A549 (cell line): Measurements from ENCODE around the gene MORN1.

Source experiments
- FOSL2 ChIP-seq, 2 experiments: fragments of 450-650 bp in 1 of 2; fragments of >200 bp in 1 of 2; sonication (Bioruptor Twin) in 1 of 2; formaldehyde crosslinking; IDR thresholded peaks; 2 replicates each; pipeline versions ENCODE4 v1.5.0 to v1.6.1; 2016 to 2020; ENCODE audit warnings: mild to moderate bottlenecking in 1 of 2, moderate library complexity in 1 of 2
- JUN ChIP-seq, 2 experiments: fragments of >200 bp; sonication (Bioruptor Twin); formaldehyde crosslinking; IDR thresholded peaks; 2 replicates in 1 of 2; 3 replicates in 1 of 2; pipeline ENCODE4 v1.6.1; 2016 to 2017
- MAFK ChIP-seq: fragments of 450-650 bp; IDR thresholded peaks from 2 replicates; pipeline ENCODE4 v1.6.1; 2014; ENCODE audit not compliant: partially characterized antibody
- POLR2A ChIP-seq: IDR thresholded peaks from 2 replicates; pipeline ENCODE4 v1.6.1; 2012; ENCODE audit warnings: mild to moderate bottlenecking, low read length
- RAD21 ChIP-seq, 2 experiments: fragments of >200 bp in 1 of 2; sonication (Bioruptor Twin) in 1 of 2; formaldehyde crosslinking in 1 of 2; IDR thresholded peaks in 1 of 2; conservative IDR thresholded peaks in 1 of 2; 2 replicates in 1 of 2; 3 replicates in 1 of 2; pipeline ENCODE4 v1.6.1; 2012 to 2018; ENCODE audit warnings: inconsistent platforms in 1 of 2
- RCOR1 ChIP-seq: fragments of 150-350 bp; IDR thresholded peaks from 2 replicates; pipeline ENCODE4 v1.6.1; 2014; ENCODE audit warnings: antibody characterized with exemption, low read length, low read depth
- RFX5 ChIP-seq: fragments of 450-650 bp; IDR thresholded peaks from 2 replicates; pipeline ENCODE4 v1.7.1; 2014; ENCODE audit warnings: antibody characterized with exemption, mild to moderate bottlenecking, moderate library complexity
- ZNF302 ChIP-seq: fragments of 250-450 bp; sonication (Bioruptor Pico); IDR thresholded peaks from 2 replicates; pipeline ENCODE4 v1.9.0; 2021; ENCODE audit warnings: inconsistent platforms, mild to moderate bottlenecking, moderate library complexity
- TF ChIP-seq, protein P1 (sequence below): fragments of 200-600 bp; sonication (generic); IDR thresholded peaks from 2 replicates; pipeline ENCODE4 v1.6.1; 2016; ENCODE audit warnings: antibody characterized with exemption, mild to moderate bottlenecking, moderate library complexity
- TF ChIP-seq, protein P2 (sequence below): fragments of >200 bp; sonication (Bioruptor Twin); formaldehyde crosslinking; IDR thresholded peaks from 3 replicates; pipeline ENCODE4 v1.5.1; 2016

DNA sequence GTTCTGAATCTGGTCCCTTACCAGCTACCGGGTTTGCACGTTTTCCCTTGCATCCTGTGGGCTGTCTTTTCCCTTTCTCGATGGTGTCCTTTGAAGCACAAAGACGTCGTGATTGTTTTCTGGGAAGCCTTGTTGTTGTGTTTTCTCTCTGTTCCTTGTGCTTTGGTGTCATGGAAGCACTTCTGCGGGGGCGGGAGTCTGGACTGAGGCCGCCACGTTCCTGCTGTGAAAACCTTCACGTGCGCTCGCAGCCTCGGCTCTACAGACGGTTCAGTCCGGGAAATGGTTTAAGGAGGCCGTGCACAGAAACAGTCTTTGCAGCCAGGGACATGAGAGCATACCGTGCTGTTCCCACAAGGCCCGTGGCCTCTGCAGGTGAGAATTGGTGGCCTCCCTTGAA is 94.7 kb downstream of the MORN1 start:
- TF ChIP-seq POLR2A: no peak
- TF ChIP-seq, protein P1, sequence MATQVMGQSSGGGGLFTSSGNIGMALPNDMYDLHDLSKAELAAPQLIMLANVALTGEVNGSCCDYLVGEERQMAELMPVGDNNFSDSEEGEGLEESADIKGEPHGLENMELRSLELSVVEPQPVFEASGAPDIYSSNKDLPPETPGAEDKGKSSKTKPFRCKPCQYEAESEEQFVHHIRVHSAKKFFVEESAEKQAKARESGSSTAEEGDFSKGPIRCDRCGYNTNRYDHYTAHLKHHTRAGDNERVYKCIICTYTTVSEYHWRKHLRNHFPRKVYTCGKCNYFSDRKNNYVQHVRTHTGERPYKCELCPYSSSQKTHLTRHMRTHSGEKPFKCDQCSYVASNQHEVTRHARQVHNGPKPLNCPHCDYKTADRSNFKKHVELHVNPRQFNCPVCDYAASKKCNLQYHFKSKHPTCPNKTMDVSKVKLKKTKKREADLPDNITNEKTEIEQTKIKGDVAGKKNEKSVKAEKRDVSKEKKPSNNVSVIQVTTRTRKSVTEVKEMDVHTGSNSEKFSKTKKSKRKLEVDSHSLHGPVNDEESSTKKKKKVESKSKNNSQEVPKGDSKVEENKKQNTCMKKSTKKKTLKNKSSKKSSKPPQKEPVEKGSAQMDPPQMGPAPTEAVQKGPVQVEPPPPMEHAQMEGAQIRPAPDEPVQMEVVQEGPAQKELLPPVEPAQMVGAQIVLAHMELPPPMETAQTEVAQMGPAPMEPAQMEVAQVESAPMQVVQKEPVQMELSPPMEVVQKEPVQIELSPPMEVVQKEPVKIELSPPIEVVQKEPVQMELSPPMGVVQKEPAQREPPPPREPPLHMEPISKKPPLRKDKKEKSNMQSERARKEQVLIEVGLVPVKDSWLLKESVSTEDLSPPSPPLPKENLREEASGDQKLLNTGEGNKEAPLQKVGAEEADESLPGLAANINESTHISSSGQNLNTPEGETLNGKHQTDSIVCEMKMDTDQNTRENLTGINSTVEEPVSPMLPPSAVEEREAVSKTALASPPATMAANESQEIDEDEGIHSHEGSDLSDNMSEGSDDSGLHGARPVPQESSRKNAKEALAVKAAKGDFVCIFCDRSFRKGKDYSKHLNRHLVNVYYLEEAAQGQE: no peak
- no peak for TF ChIP-seq RAD21 (conservative IDR thresholded peaks at IDR 0.05 in 1 of 2, IDR thresholded peaks at IDR 0.05 in 1 of 2)
- TF ChIP-seq, protein P2, sequence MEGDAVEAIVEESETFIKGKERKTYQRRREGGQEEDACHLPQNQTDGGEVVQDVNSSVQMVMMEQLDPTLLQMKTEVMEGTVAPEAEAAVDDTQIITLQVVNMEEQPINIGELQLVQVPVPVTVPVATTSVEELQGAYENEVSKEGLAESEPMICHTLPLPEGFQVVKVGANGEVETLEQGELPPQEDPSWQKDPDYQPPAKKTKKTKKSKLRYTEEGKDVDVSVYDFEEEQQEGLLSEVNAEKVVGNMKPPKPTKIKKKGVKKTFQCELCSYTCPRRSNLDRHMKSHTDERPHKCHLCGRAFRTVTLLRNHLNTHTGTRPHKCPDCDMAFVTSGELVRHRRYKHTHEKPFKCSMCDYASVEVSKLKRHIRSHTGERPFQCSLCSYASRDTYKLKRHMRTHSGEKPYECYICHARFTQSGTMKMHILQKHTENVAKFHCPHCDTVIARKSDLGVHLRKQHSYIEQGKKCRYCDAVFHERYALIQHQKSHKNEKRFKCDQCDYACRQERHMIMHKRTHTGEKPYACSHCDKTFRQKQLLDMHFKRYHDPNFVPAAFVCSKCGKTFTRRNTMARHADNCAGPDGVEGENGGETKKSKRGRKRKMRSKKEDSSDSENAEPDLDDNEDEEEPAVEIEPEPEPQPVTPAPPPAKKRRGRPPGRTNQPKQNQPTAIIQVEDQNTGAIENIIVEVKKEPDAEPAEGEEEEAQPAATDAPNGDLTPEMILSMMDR: no peak
- no peak for TF ChIP-seq ZNF302 (CRISPR knock-in tag)
- no peak for TF ChIP-seq RCOR1
- no peak for TF ChIP-seq MAFK
- TF ChIP-seq RFX5: no peak
- no peak for TF ChIP-seq JUN (IDR thresholded peaks at IDR 0.05)
- TF ChIP-seq FOSL2 (IDR thresholded peaks at IDR 0.05): no peak
- TF ChIP-seq FOSL2 (CRISPR knock-in tag; IDR thresholded peaks at IDR 0.05): no peak
